Superior temporal gyrus (tissue), 1 donor: ENCODE measurements around the gene IGFL1.
"Not testable (repeated sequence)": the region's sequence is repeated elsewhere in the genome, so short reads cannot be mapped to it uniquely, and the experiment has no call there.

Experiments
- DNase-seq: peaks from one replicate; pipeline ENCODE4 v3.0.0-alpha.2; 2016; ENCODE audit errors: extremely low spot score

IGFL1 gene

DNA sequence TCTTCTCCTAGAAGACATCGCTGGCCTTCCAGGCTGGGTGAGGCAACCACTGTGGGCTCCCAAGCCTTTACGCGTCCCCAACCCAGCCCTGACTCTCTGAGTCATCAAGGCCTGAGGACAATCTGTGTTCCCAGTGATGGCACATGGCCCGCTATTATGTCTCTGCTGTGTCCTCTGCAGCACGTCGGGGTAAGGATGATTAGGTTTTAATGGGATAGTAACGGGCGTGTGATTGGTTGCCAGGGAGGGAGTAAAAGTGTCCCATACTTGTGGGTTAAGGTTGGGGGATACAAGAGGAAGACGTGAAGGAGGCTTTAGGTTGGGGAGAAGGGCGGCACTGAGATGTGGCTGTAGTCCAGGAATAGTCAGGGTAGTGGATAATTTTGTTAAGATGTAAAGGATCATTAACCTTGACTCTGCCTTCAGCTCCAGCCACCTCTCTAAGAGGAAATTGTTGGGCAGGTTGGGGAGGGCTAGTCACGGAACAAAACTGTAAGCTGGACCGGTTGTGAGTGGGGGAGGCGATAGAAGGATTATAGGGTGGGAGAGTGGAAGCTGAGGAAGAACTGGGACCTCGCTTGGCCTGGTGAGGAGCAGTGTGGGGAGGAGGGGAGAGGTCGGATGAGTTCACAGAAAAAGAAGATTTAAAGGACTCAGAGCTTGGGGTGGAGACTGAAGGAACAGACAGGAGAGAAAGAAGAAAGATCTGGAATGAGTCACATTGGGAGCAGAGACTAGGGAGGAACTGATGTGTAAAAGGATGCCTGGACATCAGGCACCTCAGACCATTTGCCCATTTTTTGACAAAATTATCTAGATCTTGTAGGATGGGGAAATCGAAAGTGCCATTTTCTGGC, 27.9 kb upstream of the IGFL1 start:
- peak; percentile 51 for DNase-seq

DNA sequence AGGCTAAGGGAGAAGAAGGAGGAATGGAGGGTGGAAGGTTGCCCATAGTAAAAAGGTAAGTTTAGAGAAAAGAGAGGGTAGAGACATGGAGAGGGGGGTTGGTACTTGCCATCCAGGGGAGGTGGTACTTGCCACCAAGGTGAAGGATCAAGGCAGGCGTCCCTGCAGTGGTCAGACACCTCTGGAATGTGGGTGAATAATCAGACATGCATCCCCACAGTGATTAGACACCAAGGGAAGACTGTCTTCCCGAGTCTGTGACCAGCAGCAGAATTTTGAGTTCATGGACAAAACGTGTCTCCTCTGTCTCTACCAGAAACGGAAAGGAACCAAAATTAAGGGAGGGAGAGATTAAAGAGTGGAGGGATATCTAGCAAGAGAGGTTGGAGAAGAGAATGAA, 27.1 kb upstream of the IGFL1 start:
- no peak for DNase-seq

GRCh38 chr19:46202872-46203860, 26.4 kb upstream of the IGFL1 start:
- no peak for DNase-seq

GRCh38 chr19:46204008-46204407, 25.5 kb upstream of the IGFL1 start:
- no peak for DNase-seq

- DNase-seq = no peak
Observed at GRCh38 chr19:46205183-46205984, 24.2 kb upstream of the IGFL1 start.

- no peak for DNase-seq
Observed at GRCh38 chr19:46206176-46206575, 23.4 kb upstream of the IGFL1 start.

DNA sequence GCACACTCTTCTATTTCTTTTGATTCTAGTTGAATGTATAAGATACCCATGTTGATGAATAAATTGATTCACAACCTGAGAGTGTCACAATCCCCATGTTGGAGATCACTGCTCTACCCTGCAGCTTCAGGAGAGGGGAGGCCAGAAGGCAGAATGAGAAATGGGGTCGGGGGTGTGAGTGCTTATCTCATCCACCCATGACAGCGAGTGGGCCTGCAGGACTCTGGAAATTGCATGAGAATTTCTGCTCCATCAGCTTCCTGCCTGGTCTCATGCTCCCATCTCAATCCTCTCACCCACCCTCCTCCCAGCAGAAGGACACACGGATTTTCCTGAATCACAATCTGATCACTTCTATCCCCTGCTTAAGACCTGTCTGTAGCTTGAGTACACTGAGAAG, 22.9 kb upstream of the IGFL1 start:
- no peak for DNase-seq

GRCh38 chr19:46207858-46208257, 21.7 kb upstream of the IGFL1 start:
- not testable (repeated sequence) for DNase-seq

DNA sequence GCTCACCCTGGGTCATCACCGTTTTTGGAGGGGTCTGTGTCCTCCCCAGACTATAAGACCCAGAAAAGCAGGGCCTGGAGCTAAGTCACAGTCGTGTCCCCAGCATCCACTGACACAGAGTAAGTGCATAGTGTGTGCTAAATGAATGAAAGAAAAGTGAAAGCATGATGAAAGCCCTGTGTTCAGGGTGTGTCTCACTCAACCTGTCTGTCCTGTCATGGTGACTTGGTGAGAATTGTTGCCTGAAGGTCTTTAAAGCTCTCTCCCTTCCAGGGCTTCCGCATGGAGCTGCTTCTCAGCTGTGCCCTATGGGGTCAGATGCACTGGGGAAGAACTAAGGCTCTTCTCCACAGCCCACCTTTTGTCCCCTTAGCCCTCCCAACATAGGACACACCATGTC, 20.5 kb upstream of the IGFL1 start:
- DNase-seq = no peak

- DNase-seq = no peak
Observed at GRCh38 chr19:46209472-46209871, 20.1 kb upstream of the IGFL1 start.

GRCh38 chr19:46210669-46211068, 18.9 kb upstream of the IGFL1 start:
- no peak for DNase-seq

DNA sequence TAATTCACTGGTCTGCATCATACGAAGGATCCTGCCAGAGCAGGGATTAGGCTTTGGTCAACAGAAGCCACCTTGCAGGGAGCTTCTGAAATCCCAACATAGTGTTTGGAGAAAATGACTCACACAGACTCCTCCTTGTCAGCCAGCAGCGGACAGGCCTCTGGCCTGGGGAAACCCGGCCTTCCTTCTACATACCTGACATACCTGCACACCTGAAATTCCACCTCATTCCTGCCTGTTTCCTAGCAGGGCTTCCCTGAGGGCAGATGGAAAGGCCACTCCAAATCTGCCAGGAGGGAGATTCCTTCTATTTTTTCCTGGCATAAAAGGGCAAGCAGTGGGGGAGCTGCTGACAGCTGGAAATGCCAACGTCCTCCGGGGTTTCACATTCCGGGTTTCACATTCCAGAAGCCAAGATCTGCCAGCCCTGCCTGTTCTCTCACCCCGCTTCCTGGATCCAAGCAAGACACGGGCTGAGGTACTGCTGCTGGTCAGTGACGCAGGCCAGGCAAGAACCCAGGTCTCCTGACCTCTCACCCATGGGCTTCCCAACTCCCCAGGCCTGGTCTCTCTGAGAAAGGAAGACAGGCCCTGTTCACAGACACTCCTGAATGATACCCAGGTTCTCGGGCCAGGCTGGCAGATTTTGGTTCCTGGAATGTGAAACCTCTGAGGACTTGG, 18.2 kb upstream of the IGFL1 start:
- no peak for DNase-seq

- not testable (repeated sequence) for DNase-seq
Observed at GRCh38 chr19:46212592-46212991, 16.9 kb upstream of the IGFL1 start.

GRCh38 chr19:46213156-46213555, 16.4 kb upstream of the IGFL1 start:
- DNase-seq = no peak

- DNase-seq = no peak
Observed at GRCh38 chr19:46213806-46214205, 15.7 kb upstream of the IGFL1 start.

DNA sequence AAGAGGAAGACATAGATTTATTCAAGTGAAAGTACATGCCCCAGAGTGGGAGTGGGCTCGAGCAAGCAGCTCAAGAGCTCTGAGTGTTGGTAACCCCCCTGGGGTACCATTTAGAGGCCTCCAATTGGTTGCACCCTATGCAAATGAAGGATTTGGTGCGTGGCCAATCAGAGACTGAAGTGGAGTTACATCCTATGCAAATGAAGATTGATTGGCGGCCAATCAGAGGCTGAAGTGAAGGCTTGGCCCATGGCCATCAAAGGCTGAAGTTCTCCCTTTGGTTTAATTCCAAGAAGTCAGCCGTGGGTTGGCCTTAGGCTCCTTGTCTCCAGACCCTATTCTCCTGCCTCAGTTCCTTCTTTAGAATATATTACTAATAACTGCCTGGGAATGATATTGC, 12.9 kb upstream of the IGFL1 start:
- no peak for DNase-seq

DNA sequence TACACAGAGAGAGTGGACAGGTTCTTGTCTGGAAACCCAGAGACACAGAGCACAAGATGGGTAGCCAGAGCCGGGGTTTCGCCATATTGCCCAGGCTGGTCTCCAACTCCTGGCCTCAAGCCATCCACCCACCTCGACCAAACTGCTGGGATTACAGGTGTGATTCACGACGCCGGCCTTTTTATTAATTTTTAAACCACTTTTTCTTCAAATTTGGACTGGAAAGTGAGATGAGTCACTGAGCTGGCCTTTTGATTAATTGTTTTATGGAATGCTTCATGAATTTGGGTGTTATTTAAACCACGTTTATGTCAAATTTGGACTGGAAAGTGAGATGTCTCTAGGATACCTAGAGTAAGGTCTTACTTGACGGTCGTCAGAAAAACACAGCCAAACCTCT, 12.1 kb upstream of the IGFL1 start:
- DNase-seq = no peak

DNA sequence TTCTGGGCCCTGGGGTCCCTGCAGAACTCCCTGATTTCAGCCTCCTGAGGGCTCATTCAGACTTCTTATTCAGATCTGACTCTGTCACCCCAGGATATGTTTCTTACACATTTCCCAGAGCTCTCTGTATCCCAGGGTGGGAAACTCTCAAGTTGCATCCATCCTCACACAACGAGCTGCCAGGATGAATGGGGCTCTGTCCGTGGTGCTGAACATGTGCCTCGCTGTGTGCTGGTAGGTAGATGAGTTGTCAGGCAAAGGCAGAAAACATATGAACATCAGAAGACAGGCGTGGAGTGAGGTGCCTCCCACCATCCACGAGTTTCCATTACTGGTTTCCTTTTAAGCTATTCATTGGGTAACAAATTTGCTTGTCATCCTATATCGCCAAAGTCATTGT, 11.4 kb upstream of the IGFL1 start:
- DNase-seq = no peak

- no peak for DNase-seq
Observed at GRCh38 chr19:46220038-46220615, 9.4 kb upstream of the IGFL1 start.

DNA sequence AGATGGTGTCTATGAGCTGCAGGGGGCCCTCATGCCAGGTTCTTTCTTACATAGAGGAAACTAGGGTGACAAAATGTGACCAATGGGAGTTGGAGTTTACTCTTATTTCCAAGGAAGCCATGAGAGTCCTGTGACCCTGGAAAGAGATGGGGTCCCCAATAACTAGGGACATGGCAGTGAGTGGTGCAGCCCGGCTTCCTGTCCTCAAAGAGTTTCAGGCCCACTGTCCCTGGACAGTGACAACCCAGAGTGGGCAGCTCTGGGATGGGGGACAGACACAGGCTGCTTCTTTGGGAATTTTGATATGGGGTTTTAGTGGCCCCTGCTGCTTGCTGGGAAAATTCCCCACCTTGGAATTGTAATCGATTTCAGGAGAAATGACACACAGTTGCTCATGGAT, 8.4 kb upstream of the IGFL1 start:
- no peak for DNase-seq
